22Rv1 (cell line): ENCODE results near the gene MGST2.

ENCODE experiments used
- ZFX ChIP-seq: fragments of 450-650 bp; IDR thresholded peaks from 2 replicates; pipeline ENCODE4 v1.6.1; 2017; ENCODE audit warnings: antibody characterized with exemption, borderline replicate concordance
- TF ChIP-seq, protein P1 (sequence below): fragments of 450-650 bp; IDR thresholded peaks from 2 replicates; pipeline ENCODE4 v1.5.1; 2017; ENCODE audit warnings: mild to moderate bottlenecking

DNA sequence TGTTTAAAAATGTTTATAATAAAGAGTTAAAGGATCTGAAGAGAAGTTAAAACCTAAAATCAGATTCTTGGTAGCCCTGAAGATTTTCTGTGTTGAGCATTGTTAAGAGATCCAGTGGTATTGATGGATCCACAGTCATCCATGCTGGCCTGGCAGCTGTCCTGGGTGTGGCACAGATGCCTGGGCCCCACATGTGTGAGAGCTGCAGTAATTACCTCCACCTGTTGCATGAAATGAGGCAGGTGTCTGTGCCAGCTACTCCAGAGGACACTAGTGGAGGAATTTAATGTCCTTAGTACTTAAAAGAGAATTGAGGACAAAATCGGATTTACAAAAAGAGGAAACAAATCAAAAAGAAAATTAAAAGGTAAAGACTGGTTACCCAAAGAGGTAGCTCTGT lies 44.0 kb downstream of the MGST2 start:
- TF ChIP-seq, protein P1, sequence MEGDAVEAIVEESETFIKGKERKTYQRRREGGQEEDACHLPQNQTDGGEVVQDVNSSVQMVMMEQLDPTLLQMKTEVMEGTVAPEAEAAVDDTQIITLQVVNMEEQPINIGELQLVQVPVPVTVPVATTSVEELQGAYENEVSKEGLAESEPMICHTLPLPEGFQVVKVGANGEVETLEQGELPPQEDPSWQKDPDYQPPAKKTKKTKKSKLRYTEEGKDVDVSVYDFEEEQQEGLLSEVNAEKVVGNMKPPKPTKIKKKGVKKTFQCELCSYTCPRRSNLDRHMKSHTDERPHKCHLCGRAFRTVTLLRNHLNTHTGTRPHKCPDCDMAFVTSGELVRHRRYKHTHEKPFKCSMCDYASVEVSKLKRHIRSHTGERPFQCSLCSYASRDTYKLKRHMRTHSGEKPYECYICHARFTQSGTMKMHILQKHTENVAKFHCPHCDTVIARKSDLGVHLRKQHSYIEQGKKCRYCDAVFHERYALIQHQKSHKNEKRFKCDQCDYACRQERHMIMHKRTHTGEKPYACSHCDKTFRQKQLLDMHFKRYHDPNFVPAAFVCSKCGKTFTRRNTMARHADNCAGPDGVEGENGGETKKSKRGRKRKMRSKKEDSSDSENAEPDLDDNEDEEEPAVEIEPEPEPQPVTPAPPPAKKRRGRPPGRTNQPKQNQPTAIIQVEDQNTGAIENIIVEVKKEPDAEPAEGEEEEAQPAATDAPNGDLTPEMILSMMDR, result no peak
- TF ChIP-seq ZFX, result no peak
